Lung (tissue), 12 donors: ENCODE data around the gene FAM53A. TPM values are rescaled to one million over a fixed set of nuclear protein-coding genes. Genes with fewer than 3 reads are reported as not detected.

Experiments
- ATAC-seq: fragments of 200-7000 bp; cut with Tn5 transposase; one replicate; pipeline ENCODE4 v1.9.1; 2020; ENCODE audit warnings: moderate number of reproducible peaks; ENCODE audit not compliant: insufficient read depth, low FRiP score
- DNase-seq, 3 donors: peaks; one replicate each; pipeline ENCODE4 v3.0.0-alpha.2; 2013 to 2017
- H3K27ac ChIP-seq, 2 donors: one replicate each; pipeline ENCODE4 v1.5.1; 2013; ENCODE audit warnings: mild to moderate bottlenecking in 2 of 2, moderate library complexity in 2 of 2, control low read depth in 1 of 2, inconsistent platforms in 1 of 2, low read depth in 1 of 2, low read length in 1 of 2
- H3K27me3 ChIP-seq, 3 donors: one replicate each; pipeline ENCODE4 v1.5.1; 2013; ENCODE audit warnings: low read length in 2 of 3; ENCODE audit not compliant: control insufficient read depth in 3 of 3, insufficient read depth in 3 of 3
- H3K36me3 ChIP-seq, 4 donors: one replicate each; pipeline ENCODE4 v1.5.1; 2013; ENCODE audit warnings: low read length in 4 of 4, mild to moderate bottlenecking in 1 of 4, moderate library complexity in 1 of 4; ENCODE audit not compliant: control insufficient read depth in 4 of 4, insufficient read depth in 4 of 4
- H3K4me1 ChIP-seq, 5 donors: one replicate each; pipeline ENCODE4 v1.5.1; 2013; ENCODE audit warnings: low read length in 5 of 5, mild to moderate bottlenecking in 2 of 5, moderate library complexity in 1 of 5; ENCODE audit not compliant: control insufficient read depth in 5 of 5, insufficient read depth in 5 of 5
- H3K4me3 ChIP-seq: one replicate; pipeline ENCODE4 v1.5.1; 2013; ENCODE audit warnings: mild to moderate bottlenecking, control low read depth, moderate library complexity
- H3K9ac ChIP-seq, 2 donors: one replicate each; pipeline ENCODE4 v1.5.1; 2013; ENCODE audit warnings: low read length in 2 of 2, control low read depth in 1 of 2; ENCODE audit not compliant: insufficient read depth in 1 of 2
- H3K9me3 ChIP-seq, 4 donors: one replicate each; pipeline ENCODE4 v1.5.1; 2013; ENCODE audit warnings: low read length in 3 of 4, mild to moderate bottlenecking in 1 of 4, moderate library complexity in 1 of 4; ENCODE audit not compliant: control insufficient read depth in 4 of 4, insufficient read depth in 3 of 4
- CTCF ChIP-seq: IDR thresholded peaks from 2 replicates; pipeline ENCODE4 v1.5.1; 2012; ENCODE audit warnings: mild to moderate bottlenecking; ENCODE audit errors: control extremely low read depth, extremely low read depth
- WGBS, 2 donors: extraction: QIAGEN DNeasy Blood & Tissue Kit; methylation state at CpG; one replicate each; pipeline ENCODE4 v1.1.7; 2013; 5-methylcytosine and 5-hydroxymethylcytosine counted together
- polyA plus RNA-seq, 2 donors: library from polyadenylated mRNA; stranded (reverse); fragments of 200-250 nt; gene quantifications; one replicate each; pipeline ENCODE4 v1.2.1, GENCODE V29; 2013
- total RNA-seq, 2 donors: library from RNA; depleted of rRNA in 1 of 2; stranded (reverse); fragments of >200 nt in 1 of 2; gene quantifications; one replicate each; pipeline ENCODE4 v1.2.1, GENCODE V29; 2014 to 2021
- donor health status: control.
- donor health status: control.
- donor health status: Bipolar disorder and iron deficiency.
- donor health status: healthy.
- donor health status: DM: yes; HTN: yes; CAD: no.

The FAM53A gene
- total and polyA plus RNA-seq, 4 donors: 1.4 to 2.8 (median 2.2) TPM

DNA sequence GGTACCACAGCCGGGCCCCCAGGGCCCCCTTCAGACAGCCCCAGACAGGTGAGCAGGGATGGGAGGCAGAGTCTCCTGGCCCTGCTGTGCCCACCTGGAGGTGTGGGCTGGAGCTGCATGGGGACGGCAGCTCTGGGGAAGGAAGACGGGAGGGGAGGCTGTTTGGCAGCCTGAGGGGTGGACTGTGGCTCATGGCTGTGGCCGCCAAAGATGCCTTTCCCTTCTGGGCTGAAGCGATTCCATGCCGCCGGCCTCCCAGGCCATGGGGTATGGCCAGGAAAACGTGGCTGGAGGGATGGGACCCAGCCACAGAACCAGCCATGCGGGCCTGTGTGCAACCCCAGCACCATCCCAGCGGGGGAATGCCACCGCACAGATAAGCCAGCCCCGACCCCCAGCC is 65.7 kb downstream of the FAM53A start:
- Histone ChIP-seq H3K9me3 (peaks cover 0 to 8% (median 0%) of the 10 kb centered on the region in 4 donors), H3K9ac (no peak overlapping the region), H3K27me3 (no peaks in the 10 kb centered on the region), H3K4me3 (no peak overlapping the region), H3K27ac (no peak overlapping the region), H3K36me3 (no peaks in the 10 kb centered on the region), H3K4me1 (peaks cover 0 to 5% (median 0%) of the 10 kb centered on the region in 5 donors)
- no peak for DNase-seq
- ATAC-seq: no peak
- 90 to 91% methylated on average over 9 to 12 of the region's 12 CpGs for WGBS, 2 donors
- TF ChIP-seq CTCF: no peak

DNA sequence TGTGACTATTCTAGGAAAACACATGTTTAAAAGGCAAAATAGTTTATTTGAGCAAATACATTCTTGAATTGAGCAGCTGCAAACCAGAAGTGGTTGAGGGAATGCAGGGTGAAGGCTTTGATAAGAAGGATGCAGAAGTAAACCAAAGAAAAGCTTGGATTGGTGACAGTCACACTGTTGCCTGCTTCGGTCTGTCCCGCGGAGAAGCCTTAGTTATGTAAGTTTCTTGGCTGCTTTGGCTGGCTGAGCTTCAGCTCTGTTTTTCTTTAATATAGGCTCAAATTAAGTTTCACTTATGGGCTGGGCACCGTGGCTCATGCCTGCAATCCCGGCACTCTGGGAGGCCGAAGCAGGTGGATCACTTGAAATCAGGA is 67.6 kb downstream of the FAM53A start:
- 52 to 72% methylated on average over 6 of the region's 6 CpGs for WGBS, 2 donors
- ATAC-seq (no peak), DNase-seq (peak in 2 of 3 donors; percentile 58 to 68)
- H3K9ac ChIP-seq: no peak overlapping the region
- peaks cover 0 to 6% (median 0%) of the 10 kb centered on the region in 4 donors for H3K9me3 ChIP-seq
- peak overlapping the region in 1 of 2 donors; percentile 7 for H3K27ac ChIP-seq
- no peak overlapping the region for H3K4me3 ChIP-seq
- H3K27me3 ChIP-seq: no peaks in the 10 kb centered on the region
- no peak for TF ChIP-seq CTCF
- H3K36me3 ChIP-seq: no peaks in the 10 kb centered on the region
- peaks cover 0 to 7% (median 5%) of the 10 kb centered on the region in 5 donors for H3K4me1 ChIP-seq

DNA sequence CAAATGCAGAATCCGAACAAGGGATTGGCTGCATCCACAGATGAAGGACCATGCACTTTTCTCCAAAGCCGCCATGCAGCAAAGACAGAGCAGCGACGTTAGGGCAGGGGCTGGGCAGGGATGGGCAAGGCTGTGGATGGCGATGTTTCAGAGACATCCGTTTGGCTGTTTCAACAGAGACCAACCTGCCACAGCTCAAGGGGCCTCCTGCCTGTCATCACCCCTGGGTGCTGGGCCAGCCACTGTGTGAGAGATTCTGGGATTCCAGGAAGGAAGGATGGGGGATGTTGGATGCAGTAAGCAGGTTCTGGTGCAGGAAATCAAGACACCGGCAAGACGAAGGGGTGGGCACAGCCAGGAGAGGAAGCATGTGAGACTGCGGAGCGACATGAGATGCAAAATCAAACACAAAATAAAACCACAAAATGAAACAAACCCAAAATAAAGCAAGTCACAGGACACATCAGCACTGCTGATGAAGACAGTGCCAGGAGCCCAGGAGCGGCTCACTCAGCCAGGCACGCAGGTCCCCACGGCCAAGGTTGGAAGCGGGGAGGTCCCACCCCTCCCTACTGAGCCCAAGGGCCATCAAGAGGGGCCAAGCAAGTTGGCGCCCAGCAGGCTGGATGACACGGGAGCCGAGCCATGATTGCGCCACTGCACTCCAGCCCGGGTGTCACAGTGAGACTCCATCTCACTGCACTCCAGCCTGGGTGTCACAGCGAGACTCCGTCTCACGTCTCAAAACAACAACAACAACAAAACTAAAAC is 68.1 kb downstream of the FAM53A start:
- Histone ChIP-seq H3K27me3 (no peaks in the 10 kb centered on the region), H3K9ac (no peak overlapping the region), H3K4me3 (no peak overlapping the region), H3K27ac (no peak overlapping the region), H3K9me3 (peaks cover 0 to 6% (median 0%) of the 10 kb centered on the region in 4 donors), H3K4me1 (peaks cover 0 to 9% (median 5%) of the 10 kb centered on the region in 5 donors), H3K36me3 (no peaks in the 10 kb centered on the region)
- TF ChIP-seq CTCF: no peak
- ATAC-seq (peak; percentile 41), DNase-seq (peak in 1 of 3 donors; percentile 28)
- 62 to 76% methylated on average over 22 of the region's 22 CpGs for WGBS, 2 donors
